Hepatocyte (in vitro differentiated cells): ENCODE measurements around the gene C7orf25.

Source experiments
- EZH2 ChIP-seq: fragments of 200-600 bp; sonication (generic); IDR thresholded peaks from 2 replicates; pipeline ENCODE4 v1.6.1; 2016; ENCODE audit warnings: antibody characterized with exemption, mild to moderate bottlenecking, borderline replicate concordance
- EZH2phosphoT487 ChIP-seq: fragments of 200-600 bp; sonication (generic); IDR thresholded peaks from one replicate; pipeline ENCODE4 v1.6.1; 2018; ENCODE audit warnings: antibody characterized with exemption, mild to moderate bottlenecking, low read depth, moderate library complexity; ENCODE audit not compliant: unreplicated experiment, severe bottlenecking
- TF ChIP-seq, protein P1 (sequence below): fragments of 200-600 bp; sonication (generic); IDR thresholded peaks from 2 replicates; pipeline ENCODE4 v1.5.1; 2016; ENCODE audit warnings: antibody characterized with exemption, mild to moderate bottlenecking; ENCODE audit not compliant: poor library complexity

DNA sequence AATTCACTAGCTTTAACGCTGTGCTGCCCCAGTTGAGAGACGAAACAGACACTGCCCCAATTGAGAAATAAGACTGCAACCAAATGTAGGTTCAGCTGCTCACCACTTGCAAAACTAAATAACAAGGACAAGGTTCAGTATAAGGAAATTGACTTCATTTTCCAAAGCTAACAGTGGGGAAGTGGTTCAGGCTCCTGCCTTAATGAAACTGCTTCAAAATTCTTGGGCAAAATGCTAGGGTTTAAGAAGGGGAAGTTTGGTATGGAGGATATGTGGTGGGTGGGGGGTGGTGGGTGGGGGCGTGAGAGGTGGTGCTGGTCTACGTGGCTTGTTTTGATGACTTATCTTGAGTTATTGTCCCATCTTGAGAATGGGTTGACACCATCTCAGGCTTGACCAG lies 42.1 kb upstream of the C7orf25 start:
- TF ChIP-seq, protein P1, sequence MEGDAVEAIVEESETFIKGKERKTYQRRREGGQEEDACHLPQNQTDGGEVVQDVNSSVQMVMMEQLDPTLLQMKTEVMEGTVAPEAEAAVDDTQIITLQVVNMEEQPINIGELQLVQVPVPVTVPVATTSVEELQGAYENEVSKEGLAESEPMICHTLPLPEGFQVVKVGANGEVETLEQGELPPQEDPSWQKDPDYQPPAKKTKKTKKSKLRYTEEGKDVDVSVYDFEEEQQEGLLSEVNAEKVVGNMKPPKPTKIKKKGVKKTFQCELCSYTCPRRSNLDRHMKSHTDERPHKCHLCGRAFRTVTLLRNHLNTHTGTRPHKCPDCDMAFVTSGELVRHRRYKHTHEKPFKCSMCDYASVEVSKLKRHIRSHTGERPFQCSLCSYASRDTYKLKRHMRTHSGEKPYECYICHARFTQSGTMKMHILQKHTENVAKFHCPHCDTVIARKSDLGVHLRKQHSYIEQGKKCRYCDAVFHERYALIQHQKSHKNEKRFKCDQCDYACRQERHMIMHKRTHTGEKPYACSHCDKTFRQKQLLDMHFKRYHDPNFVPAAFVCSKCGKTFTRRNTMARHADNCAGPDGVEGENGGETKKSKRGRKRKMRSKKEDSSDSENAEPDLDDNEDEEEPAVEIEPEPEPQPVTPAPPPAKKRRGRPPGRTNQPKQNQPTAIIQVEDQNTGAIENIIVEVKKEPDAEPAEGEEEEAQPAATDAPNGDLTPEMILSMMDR: no peak
- TF ChIP-seq EZH2: no peak
- no peak for TF ChIP-seq EZH2phosphoT487
